WTC11 (cell line): ENCODE results near the gene ZNF557. TPM values are rescaled to one million over a fixed set of nuclear protein-coding genes. Genes with fewer than 3 reads are reported as not detected.

Experiments
- ATAC-seq: fragments of 200-7000 bp; cut with Tn5 transposase; 2 replicates; pipeline ENCODE4 v1.10.0; 2021; ENCODE audit warnings: mild to moderate bottlenecking, moderate library complexity
- CTCF ChIA-PET: fragments of 300-600 bp; sonication (Branson Sonifier 250); formaldehyde crosslinking; loops from one replicate; lab custom pipeline; 2021; ENCODE audit warnings: antibody characterized with exemption; lab: Charles Lee
- POLR2A ChIA-PET: fragments of 350-600 bp; sonication (Branson Sonifier 250); formaldehyde crosslinking; loops from one replicate; lab custom pipeline; 2021; ENCODE audit warnings: antibody characterized with exemption; lab: Charles Lee
- DNase-seq: peaks from one replicate; pipeline ENCODE4 v3.0.0; 2021; ENCODE audit warnings: low spot score
- H3K27ac Mint-ChIP-seq: 2 replicates; pipeline ENCODE4 v1.8.0; 2021; ENCODE audit warnings: mixed read lengths
- H3K27me3 Mint-ChIP-seq: 2 replicates; pipeline ENCODE4 v1.8.0; 2021; ENCODE audit warnings: low read depth, mild to moderate bottlenecking, moderate library complexity, mixed read lengths
- H3K36me3 Mint-ChIP-seq: 2 replicates; pipeline ENCODE4 v1.8.0; 2021; ENCODE audit warnings: mixed read lengths
- H3K4me1 Mint-ChIP-seq: 2 replicates; pipeline ENCODE4 v1.8.0; 2022; ENCODE audit warnings: mixed read lengths
- H3K4me3 Mint-ChIP-seq: 2 replicates; pipeline ENCODE4 v1.8.0; 2021; ENCODE audit warnings: mild to moderate bottlenecking, moderate library complexity, mixed read lengths
- H3K9me3 Mint-ChIP-seq: 2 replicates; pipeline ENCODE4 v1.8.0; 2021; ENCODE audit warnings: mixed read lengths
- AFF4 ChIP-seq: sonication (generic); formaldehyde crosslinking; IDR thresholded peaks from 2 replicates; pipeline ENCODE4 v1.8.1; 2023; ENCODE audit warnings: mild to moderate bottlenecking, missing genetic modification reagents, borderline replicate concordance
- ATF1 ChIP-seq: sonication (generic); formaldehyde crosslinking; IDR thresholded peaks from 2 replicates; pipeline ENCODE4 v1.8.1; 2023; ENCODE audit warnings: mild to moderate bottlenecking, moderate library complexity, missing genetic modification reagents
- CDX4 ChIP-seq: fragments of 250-450 bp; sonication (Bioruptor Pico); IDR thresholded peaks from 2 replicates; pipeline ENCODE4 v1.9.0; 2021; ENCODE audit warnings: moderate library complexity, mild to moderate bottlenecking, inconsistent platforms, borderline replicate concordance
- E2F5 ChIP-seq: sonication (generic); formaldehyde crosslinking; IDR thresholded peaks from 2 replicates; pipeline ENCODE4 v1.8.1; 2022; ENCODE audit warnings: mild to moderate bottlenecking, moderate library complexity, missing genetic modification reagents
- FOXK1 ChIP-seq: sonication (generic); formaldehyde crosslinking; IDR thresholded peaks from 2 replicates; pipeline ENCODE4 v1.8.0; 2022; ENCODE audit warnings: mild to moderate bottlenecking, moderate library complexity, missing genetic modification reagents
- KAT7 ChIP-seq: sonication (generic); formaldehyde crosslinking; IDR thresholded peaks from 2 replicates; pipeline ENCODE4 v1.8.1; 2023; ENCODE audit warnings: missing genetic modification reagents, mild to moderate bottlenecking, borderline replicate concordance
- NFATC4 ChIP-seq: fragments of 250-450 bp; sonication (Bioruptor Pico); IDR thresholded peaks from 2 replicates; pipeline ENCODE4 v1.9.0; 2021; ENCODE audit warnings: mild to moderate bottlenecking
- NR2C2 ChIP-seq: sonication (generic); formaldehyde crosslinking; IDR thresholded peaks from 2 replicates; pipeline ENCODE4 v1.8.0; 2022; ENCODE audit warnings: mild to moderate bottlenecking, missing genetic modification reagents
- RELA ChIP-seq: sonication (generic); formaldehyde crosslinking; IDR thresholded peaks from 2 replicates; pipeline ENCODE4 v1.8.1; 2022; ENCODE audit warnings: missing genetic modification reagents, mild to moderate bottlenecking, borderline replicate concordance
- ZNF121 ChIP-seq: sonication (generic); formaldehyde crosslinking; IDR thresholded peaks from 2 replicates; pipeline ENCODE4 v1.8.0; 2023; ENCODE audit warnings: missing genetic modification reagents
- ZNF232 ChIP-seq: sonication (generic); formaldehyde crosslinking; IDR thresholded peaks from 2 replicates; pipeline ENCODE4 v1.8.0; 2022; ENCODE audit warnings: mild to moderate bottlenecking, missing genetic modification reagents
- ZNF671 ChIP-seq: fragments of 250-450 bp; sonication (Bioruptor Pico); IDR thresholded peaks from 2 replicates; pipeline ENCODE4 v1.8.0; 2021; ENCODE audit warnings: mild to moderate bottlenecking
- total RNA-seq: library from RNA; stranded (reverse); gene quantifications from 3 replicates; pipeline ENCODE4 v1.2.3, GENCODE V29; 2021
- TF ChIP-seq, protein P1 (sequence below): sonication (generic); formaldehyde crosslinking; IDR thresholded peaks from 2 replicates; pipeline ENCODE4 v1.8.0; 2022; ENCODE audit warnings: mild to moderate bottlenecking, missing genetic modification reagents
- TF ChIP-seq, protein P2 (sequence below): fragments of 250-450 bp; sonication (Bioruptor Pico); conservative IDR thresholded peaks from 2 replicates; pipeline ENCODE4 v1.9.0; 2021; ENCODE audit warnings: mild to moderate bottlenecking
- TF ChIP-seq, protein P3 (sequence below): sonication (generic); formaldehyde crosslinking; IDR thresholded peaks from 2 replicates; pipeline ENCODE4 v1.8.1; 2023; ENCODE audit warnings: mild to moderate bottlenecking, missing genetic modification reagents, moderate library complexity

ZNF557 gene
- total RNA-seq, 1 experiment from 2014 or later = 6.7 TPM

GRCh38 chr19:7106711-7107657, 37.5 kb downstream of the ZNF557 start (continued):
- TF ChIP-seq, protein P1, sequence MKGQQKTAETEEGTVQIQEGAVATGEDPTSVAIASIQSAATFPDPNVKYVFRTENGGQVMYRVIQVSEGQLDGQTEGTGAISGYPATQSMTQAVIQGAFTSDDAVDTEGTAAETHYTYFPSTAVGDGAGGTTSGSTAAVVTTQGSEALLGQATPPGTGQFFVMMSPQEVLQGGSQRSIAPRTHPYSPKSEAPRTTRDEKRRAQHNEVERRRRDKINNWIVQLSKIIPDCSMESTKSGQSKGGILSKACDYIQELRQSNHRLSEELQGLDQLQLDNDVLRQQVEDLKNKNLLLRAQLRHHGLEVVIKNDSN (CRISPR knock-in tag) = no peak
- no peak for TF ChIP-seq AFF4 (CRISPR knock-in tag)
- TF ChIP-seq, protein P2, sequence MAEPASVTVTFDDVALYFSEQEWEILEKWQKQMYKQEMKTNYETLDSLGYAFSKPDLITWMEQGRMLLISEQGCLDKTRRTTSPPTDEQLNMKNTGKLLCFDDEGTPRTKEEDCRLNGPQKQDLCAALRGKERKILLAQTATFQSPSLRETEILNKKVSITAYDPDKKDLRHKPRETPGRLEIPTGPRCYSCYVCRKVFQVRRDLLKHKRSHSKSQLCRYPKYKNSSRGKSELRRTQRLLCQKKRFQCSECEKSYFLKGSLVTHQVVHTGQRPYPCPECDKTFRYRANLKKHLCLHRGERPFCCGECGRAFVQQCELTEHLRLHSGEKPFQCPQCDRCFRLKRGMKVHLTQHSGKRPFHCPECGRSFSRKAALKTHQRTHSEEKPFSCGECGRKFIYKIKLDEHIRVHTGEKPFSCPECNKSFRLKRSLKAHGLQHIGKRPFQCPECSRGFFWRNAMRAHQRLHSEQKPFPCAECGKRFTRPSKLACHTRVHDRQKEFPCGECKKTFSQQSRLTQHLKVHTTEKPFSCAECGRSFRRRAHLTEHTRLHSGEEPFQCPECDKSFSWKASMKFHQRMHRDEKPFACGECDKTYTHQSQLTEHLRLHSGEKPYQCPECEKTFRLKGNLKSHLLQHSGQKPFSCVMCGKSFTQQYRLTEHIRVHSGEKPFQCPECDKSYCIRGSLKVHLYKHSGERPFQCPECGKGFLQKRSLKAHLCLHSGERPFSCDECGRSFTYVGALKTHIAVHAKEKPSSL (CRISPR knock-in tag) = no peak
- TF ChIP-seq KAT7 (CRISPR knock-in tag) = no peak
- TF ChIP-seq NFATC4 (CRISPR knock-in tag) = no peak

DNA sequence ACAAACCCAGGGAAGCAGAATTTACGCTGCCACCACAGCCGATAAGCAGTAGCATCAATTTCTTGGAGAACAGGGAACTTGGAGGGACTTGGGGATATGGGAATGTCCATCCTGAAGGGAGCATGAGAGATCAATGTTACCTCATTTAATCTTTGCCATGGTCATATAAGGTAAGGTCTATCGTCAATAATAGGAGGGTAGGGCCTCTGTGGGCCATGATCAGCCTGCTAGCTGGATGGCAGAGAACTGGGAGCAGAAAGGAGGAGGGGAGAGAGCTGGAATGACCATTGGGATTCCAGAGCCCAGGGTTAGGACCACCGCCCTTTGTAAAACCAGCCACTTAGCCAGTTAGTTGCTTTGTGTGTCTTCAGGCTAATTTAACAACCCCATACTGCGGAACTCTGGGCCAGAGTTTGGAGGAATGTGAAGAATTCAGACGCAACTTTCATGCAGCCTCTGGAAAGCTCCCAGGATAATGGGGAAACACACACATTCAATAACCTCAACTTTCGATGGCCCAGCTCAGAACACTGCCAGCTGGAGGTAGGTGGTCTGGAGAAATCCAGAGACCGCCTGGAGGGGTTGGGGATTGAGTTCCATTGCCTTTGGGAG, 40.3 kb downstream of the ZNF557 start:
- TF ChIP-seq KAT7 (CRISPR knock-in tag) (no peak), E2F5 (CRISPR knock-in tag) (no peak), ZNF232 (CRISPR knock-in tag) (no peak), ZNF121 (CRISPR knock-in tag) (no peak), ZNF671 (CRISPR knock-in tag) (no peak), NR2C2 (CRISPR knock-in tag) (no peak), RELA (CRISPR knock-in tag) (no peak), ATF1 (CRISPR knock-in tag) (no peak), FOXK1 (no peak), CDX4 (CRISPR knock-in tag) (no peak)
- TF ChIP-seq, protein P3, sequence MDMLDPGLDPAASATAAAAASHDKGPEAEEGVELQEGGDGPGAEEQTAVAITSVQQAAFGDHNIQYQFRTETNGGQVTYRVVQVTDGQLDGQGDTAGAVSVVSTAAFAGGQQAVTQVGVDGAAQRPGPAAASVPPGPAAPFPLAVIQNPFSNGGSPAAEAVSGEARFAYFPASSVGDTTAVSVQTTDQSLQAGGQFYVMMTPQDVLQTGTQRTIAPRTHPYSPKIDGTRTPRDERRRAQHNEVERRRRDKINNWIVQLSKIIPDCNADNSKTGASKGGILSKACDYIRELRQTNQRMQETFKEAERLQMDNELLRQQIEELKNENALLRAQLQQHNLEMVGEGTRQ (CRISPR knock-in tag) = no peak
- TF ChIP-seq, all 79 proteins: peak for 0
- H3K36me3 Mint-ChIP-seq = peaks cover 7% of the 10 kb centered on the region
- ChIA-PET CTCF (interaction anchor here (1.1 to 1.3 kb wide), 5 partner anchors 10 to 244 kb away, joined by 4 to 6 read pairs (median 5); no protein-coding TSS in a partner anchor), POLR2A (no interaction called here)
- peaks cover 4% of the 10 kb centered on the region for H3K4me1 Mint-ChIP-seq
- H3K9me3 Mint-ChIP-seq = peaks cover 18% of the 10 kb centered on the region
- H3K27me3 Mint-ChIP-seq = no peaks in the 10 kb centered on the region
- H3K27ac Mint-ChIP-seq = peak overlapping the region; percentile 86
- H3K4me3 Mint-ChIP-seq = no peak overlapping the region
- ATAC-seq (peak; percentile 94), DNase-seq (peak; percentile 33)
